GM19463 (cell line): ENCODE data around the gene STAG1.
"Not testable (repeated sequence)": the region's sequence is repeated elsewhere in the genome, so short reads cannot be mapped to it uniquely, and the experiment has no call there.

Experiments used
- ATAC-seq: cut with Tn5 transposase; IDR thresholded peaks from one replicate; pipeline ENCODE4 v1.9.1; 2021; ENCODE audit warnings: mild to moderate bottlenecking, moderate library complexity; ENCODE audit not compliant: unreplicated experiment

STAG1 gene

GRCh38 chr3:136604961-136605360, 147.2 kb downstream of the STAG1 start:
- no peak for ATAC-seq

GRCh38 chr3:136602818-136603217, 149.4 kb downstream of the STAG1 start:
- ATAC-seq = no peak

- no peak for ATAC-seq
These were observed 156.1 kb downstream of the STAG1 start for GRCh38 chr3:136595913-136596697.

GRCh38 chr3:136586580-136586979, 165.6 kb downstream of the STAG1 start:
- no peak for ATAC-seq

- ATAC-seq = no peak
These were observed 167.4 kb downstream of the STAG1 start for GRCh38 chr3:136584728-136585127.

- ATAC-seq = no peak
These were observed 168.4 kb downstream of the STAG1 start for GRCh38 chr3:136583823-136584222.

GRCh38 chr3:136577791-136578190, 174.4 kb downstream of the STAG1 start:
- no peak for ATAC-seq

GRCh38 chr3:136576279-136577009, 175.7 kb downstream of the STAG1 start:
- no peak for ATAC-seq

GRCh38 chr3:136567599-136568188, 184.5 kb downstream of the STAG1 start:
- ATAC-seq = no peak

- not testable (repeated sequence) for ATAC-seq
These were observed 187.2 kb downstream of the STAG1 start for GRCh38 chr3:136564962-136565361.

- no peak for ATAC-seq
These were observed 190.2 kb downstream of the STAG1 start for GRCh38 chr3:136562026-136562425.

- no peak for ATAC-seq
These were observed 192.3 kb downstream of the STAG1 start for GRCh38 chr3:136559896-136560295.

GRCh38 chr3:136549461-136549860, 202.7 kb downstream of the STAG1 start:
- ATAC-seq = not testable (repeated sequence)

- ATAC-seq = no peak
These were observed 204.9 kb downstream of the STAG1 start for GRCh38 chr3:136547293-136547692.

- no peak for ATAC-seq
These were observed 205.5 kb downstream of the STAG1 start for GRCh38 chr3:136546720-136547119.

- no peak for ATAC-seq
These were observed 206.4 kb downstream of the STAG1 start for GRCh38 chr3:136545664-136546268.

- ATAC-seq = no peak
These were observed 207.6 kb downstream of the STAG1 start for GRCh38 chr3:136544532-136544931.

GRCh38 chr3:136543385-136543784, 208.8 kb downstream of the STAG1 start:
- ATAC-seq = no peak

- no peak for ATAC-seq
These were observed 216.3 kb downstream of the STAG1 start for GRCh38 chr3:136535906-136536305.

GRCh38 chr3:136532766-136533165, 219.4 kb downstream of the STAG1 start:
- no peak for ATAC-seq

GRCh38 chr3:136518102-136518501, 234.1 kb downstream of the STAG1 start:
- ATAC-seq = no peak
